Measurements from ENCODE around the gene NOTCH4.

DNA sequence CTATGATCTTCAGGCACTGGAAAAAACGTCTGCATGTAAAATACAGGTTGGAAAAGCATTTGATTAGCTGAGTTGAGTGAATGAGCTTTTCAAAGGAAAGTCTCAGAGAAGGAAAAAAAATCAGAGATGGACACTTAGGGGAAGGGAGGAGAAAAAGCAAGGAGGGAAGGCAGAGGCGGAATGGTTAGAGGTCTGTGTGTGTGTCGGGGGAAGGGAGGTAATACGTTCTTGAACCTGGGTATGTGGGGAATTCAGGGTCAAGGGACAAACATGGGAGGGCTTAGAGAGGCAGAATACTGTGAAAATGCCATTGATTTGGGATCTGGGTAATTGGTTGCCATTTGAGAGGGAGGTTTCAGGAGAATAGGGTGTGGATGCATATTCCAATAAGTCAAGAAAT, 77.2 kb downstream of the NOTCH4 start:
- TF ChIP-seq POLR2AphosphoS5 (IDR thresholded peaks at IDR 0.05) = no peak
- TF ChIP-seq, protein P1, sequence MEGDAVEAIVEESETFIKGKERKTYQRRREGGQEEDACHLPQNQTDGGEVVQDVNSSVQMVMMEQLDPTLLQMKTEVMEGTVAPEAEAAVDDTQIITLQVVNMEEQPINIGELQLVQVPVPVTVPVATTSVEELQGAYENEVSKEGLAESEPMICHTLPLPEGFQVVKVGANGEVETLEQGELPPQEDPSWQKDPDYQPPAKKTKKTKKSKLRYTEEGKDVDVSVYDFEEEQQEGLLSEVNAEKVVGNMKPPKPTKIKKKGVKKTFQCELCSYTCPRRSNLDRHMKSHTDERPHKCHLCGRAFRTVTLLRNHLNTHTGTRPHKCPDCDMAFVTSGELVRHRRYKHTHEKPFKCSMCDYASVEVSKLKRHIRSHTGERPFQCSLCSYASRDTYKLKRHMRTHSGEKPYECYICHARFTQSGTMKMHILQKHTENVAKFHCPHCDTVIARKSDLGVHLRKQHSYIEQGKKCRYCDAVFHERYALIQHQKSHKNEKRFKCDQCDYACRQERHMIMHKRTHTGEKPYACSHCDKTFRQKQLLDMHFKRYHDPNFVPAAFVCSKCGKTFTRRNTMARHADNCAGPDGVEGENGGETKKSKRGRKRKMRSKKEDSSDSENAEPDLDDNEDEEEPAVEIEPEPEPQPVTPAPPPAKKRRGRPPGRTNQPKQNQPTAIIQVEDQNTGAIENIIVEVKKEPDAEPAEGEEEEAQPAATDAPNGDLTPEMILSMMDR (IDR thresholded peaks at IDR 0.05) = no peak
